Heart right ventricle (tissue), 16 donors: ENCODE measurements around the gene PARP1. TPM values are rescaled to one million over a fixed set of nuclear protein-coding genes. Genes with fewer than 3 reads are reported as not detected.

Experiments used
- ATAC-seq, 8 donors: fragments of 200-7000 bp; cut with Tn5 transposase; one replicate each; pipeline ENCODE4 v1.9.1; 2020; ENCODE audit warnings: mild to moderate bottlenecking in 8 of 8, moderate library complexity in 8 of 8, moderate number of reproducible peaks in 1 of 8
- DNase-seq, 2 donors: peaks; one replicate each; pipeline ENCODE4 v3.0.0-alpha.2; 2020
- H3K27ac ChIP-seq, 10 donors: fragments of 200-600 bp; sonication (generic) in 2 of 10; one replicate each; pipeline versions ENCODE4 v1.5.0 to v1.8.0; 2020 to 2022; ENCODE audit warnings: mild to moderate bottlenecking in 3 of 10
- H3K27me3 ChIP-seq, 7 donors: fragments of 200-600 bp; one replicate each; pipeline ENCODE4 v1.8.0; 2021 to 2022; ENCODE audit warnings: mild to moderate bottlenecking in 2 of 7
- H3K36me3 ChIP-seq, 9 donors: fragments of 200-600 bp; sonication (generic) in 1 of 9; one replicate each; pipeline versions ENCODE4 v1.5.0 to v1.8.0; 2020 to 2022; ENCODE audit warnings: mild to moderate bottlenecking in 2 of 9
- H3K4me1 ChIP-seq, 9 donors: fragments of 200-600 bp; sonication (generic) in 1 of 9; one replicate each; pipeline versions ENCODE4 v1.5.0 to v1.8.0; 2020 to 2022; ENCODE audit warnings: mild to moderate bottlenecking in 4 of 9
- H3K4me3 ChIP-seq, 10 donors: fragments of 200-600 bp; sonication (generic) in 2 of 10; one replicate each; pipeline versions ENCODE4 v1.5.0 to v1.8.0; 2020 to 2022; ENCODE audit warnings: mild to moderate bottlenecking in 7 of 10, moderate library complexity in 2 of 10
- H3K9me3 ChIP-seq, 11 donors: fragments of 200-600 bp in 10 of 11; sonication (generic) in 2 of 11; one replicate each; pipeline versions ENCODE4 v1.5.0 to v1.8.0; 2013 to 2022; ENCODE audit warnings: mild to moderate bottlenecking in 2 of 11, control low read depth in 1 of 11, moderate library complexity in 1 of 11
- CTCF ChIP-seq, 9 donors: fragments of 200-600 bp; sonication (generic) in 2 of 9; IDR thresholded peaks; one replicate each; pipeline versions ENCODE4 v1.5.0 to v1.8.0; 2021 to 2022; ENCODE audit warnings: antibody characterized with exemption in 9 of 9, mild to moderate bottlenecking in 5 of 9, moderate library complexity in 1 of 9
- WGBS, 2 donors: extraction: QIAGEN DNeasy Blood & Tissue Kit; methylation state at CpG; one replicate each; pipeline ENCODE4 v1.1.7; 2013; ENCODE audit warnings: inconsistent platforms in 1 of 2; 5-methylcytosine and 5-hydroxymethylcytosine counted together
- intact Hi-C, 10 donors: fragments of 100-400 bp; cut with DNase I; formaldehyde crosslinking; loops; one replicate each; pipeline versions ENCODE4 v1.11.1 to v1.14.2; 2022
- polyA plus RNA-seq, 2 donors: library from polyadenylated mRNA; stranded (reverse); fragments of 200-250 nt; gene quantifications; one replicate each; pipeline ENCODE4 v1.2.3, GENCODE V29; 2013
- total RNA-seq, 10 donors: library from RNA; stranded (reverse); fragmentation: NEBNext Ultra II Directional in 3 of 10; extraction: Animal tissue kit (Norgen Biotek cat#: 25700) in 3 of 10; gene quantifications; one replicate each; pipeline versions ENCODE4 v1.2.1 to v1.2.4, GENCODE V29; 2021 to 2023
- donor health status: Arrhythmogenic right ventricular cardiomyopathy.
- donor health status: ischemic (EF 13 %, LVEDD 7.1; RV severe dilation, severe dysfunction).
- donor health status: healthy with polysubstance abuse.
- donor health status: DM: no; HTN: yes; CAD: no.
- donor health status: DM: no; HTN: no; CAD: no.
- donor health status: ischemic (EF 25% LVEDD 6.9; RV normal size, moderate dysfunction).
- donor health status: ischemic (EF 25% LVEDD 5.7; RV mildly dilated, moderate dysfunction).
- donor health status: healthy.
- donor health status: DM: yes; HTN: yes; CAD: no.
- donor health status: Ischemic cardiomyopathy.
- donor health status: ischemic (EF 35%, LVEDD 5.7; RV mildly dilated, moderate dysfunction).
- donor health status: nonischemic (EF 11% LVEDD 7.7; RV severe dilation, severe dysfunction).
- donor health status: DM: yes; HTN: yes; CAD: no.
- donor health status: PGD.
- donor health status: ischemic (EF 29% LVEDD 5.4; RV normal size, mild dysfunction).
- donor health status: nonischemic (EF 23%, LVEDD 6.1; RV moderate dilation, normal function).

Gene PARP1
- total and polyA plus RNA-seq, 12 donors = 36.1 to 154 (median 110) TPM

GRCh38 chr1:226425431-226426031, 17.6 kb upstream of the PARP1 start:
- DNase-seq (no peak), ATAC-seq (no peak)
- no peak for TF ChIP-seq CTCF (IDR thresholded peaks at IDR 0.05)
- H3K4me3 ChIP-seq = peak overlapping the region in 1 of 10 donors; percentile 22
- intact Hi-C loops = loop anchor here (5.0 to 10.0 kb wide), 7 partner anchors 112 to 409 kb away; partner anchors contain the start of gene STUM (in 4 of the 10)
- H3K9me3 ChIP-seq = no peaks in the 10 kb centered on the region
- H3K36me3 ChIP-seq = no peaks in the 10 kb centered on the region
- H3K27ac ChIP-seq = no peak overlapping the region
- 75 to 83% methylated on average over 24 of the region's 24 CpGs for WGBS, 2 donors
- peaks cover 0 to 9% (median 3%) of the 10 kb centered on the region in 9 donors for H3K4me1 ChIP-seq
- H3K27me3 ChIP-seq = peaks cover 0 to 6% (median 0%) of the 10 kb centered on the region in 7 donors

GRCh38 chr1:226425004-226425378, 17.1 kb upstream of the PARP1 start:
- Histone ChIP-seq H3K9me3 (no peaks in the 10 kb centered on the region), H3K27ac (no peak overlapping the region), H3K4me1 (peaks cover 0 to 9% (median 3%) of the 10 kb centered on the region in 9 donors), H3K27me3 (peaks cover 0 to 6% (median 0%) of the 10 kb centered on the region in 7 donors), H3K4me3 (peak overlapping the region in 1 of 10 donors; percentile 22), H3K36me3 (no peaks in the 10 kb centered on the region)
- ATAC-seq = no peak
- DNase-seq = no peak
- 13 to 27% methylated on average over 2 of the region's 2 CpGs for WGBS, 2 donors
- no peak for TF ChIP-seq CTCF (IDR thresholded peaks at IDR 0.05)
- intact Hi-C loops = loop anchor here (5.0 to 10.0 kb wide), 7 partner anchors 112 to 410 kb away; partner anchors contain the start of gene STUM (in 4 of the 10)

- Histone ChIP-seq H3K4me3 (no peak overlapping the region), H3K9me3 (no peaks in the 10 kb centered on the region), H3K36me3 (no peaks in the 10 kb centered on the region), H3K27me3 (peaks cover 0 to 6% (median 0%) of the 10 kb centered on the region in 7 donors), H3K4me1 (peaks cover 0 to 9% (median 3%) of the 10 kb centered on the region in 9 donors), H3K27ac (no peak overlapping the region)
- ATAC-seq (peak; percentile 54 to 87 (median 77)), DNase-seq (no peak)
- peak; percentile 37 to 69 (median 59) for TF ChIP-seq CTCF (IDR thresholded peaks at IDR 0.05)
- intact Hi-C loops = loop anchor here (5.0 to 10.0 kb wide), 8 partner anchors 113 to 410 kb away; partner anchors contain the start of gene STUM (in 4 of the 10)
- 55 to 56% methylated on average over 8 of the region's 8 CpGs for WGBS, 2 donors
Measured at GRCh38 chr1:226424221-226425003, 16.5 kb upstream of the PARP1 start.

- Histone ChIP-seq H3K4me1 (peaks cover 0 to 9% (median 3%) of the 10 kb centered on the region in 9 donors), H3K27ac (no peak overlapping the region), H3K36me3 (no peaks in the 10 kb centered on the region), H3K4me3 (no peak overlapping the region), H3K9me3 (no peaks in the 10 kb centered on the region), H3K27me3 (peaks cover 0 to 6% (median 0%) of the 10 kb centered on the region in 7 donors)
- intact Hi-C loops = loop anchor here (5.0 to 10.0 kb wide), 7 partner anchors 122 to 412 kb away; partner anchors contain the start of gene STUM (in 4 of the 10)
- peak in 1 of 8 donors; percentile 51 for ATAC-seq
- 97% methylated on average over 6 of the region's 6 CpGs for WGBS, 2 donors
- DNase-seq = no peak
- no peak for TF ChIP-seq CTCF (IDR thresholded peaks at IDR 0.05)
Measured at GRCh38 chr1:226422478-226422877, 14.6 kb upstream of the PARP1 start.
